HCT116 (cell line): ENCODE measurements around the gene HOXD9. TPM values are rescaled to one million over a fixed set of nuclear protein-coding genes. Genes with fewer than 3 reads are reported as not detected.

Experiments
- ATAC-seq: fragments of 200-7000 bp; cut with Tn5 transposase; 2 replicates; pipeline ENCODE4 v1.9.1; 2020; ENCODE audit warnings: mild to moderate bottlenecking, moderate library complexity
- BruUV-seq: library from RNA; stranded (reverse); fragments of 400-500 nt; replicated peaks from 2 replicates; lab custom pipeline; 2021; lab: Mats Ljungman, UMichigan
- CTCF ChIA-PET: fragments of 300-600 bp; sonication (Branson Sonifier 250); formaldehyde crosslinking; loops from one replicate; lab custom pipeline; 2021; ENCODE audit warnings: antibody characterized with exemption; lab: Charles Lee
- POLR2A ChIA-PET: fragments of 300-600, 350-600 bp; sonication (Branson Sonifier 250); formaldehyde crosslinking; loops from one replicate; lab custom pipeline; 2021; ENCODE audit warnings: antibody characterized with exemption; lab: Charles Lee
- RAD21 ChIA-PET, 2 experiments: fragments of 300-600 bp; sonication (Branson Sonifier 250); formaldehyde crosslinking; loops; one replicate each; lab custom pipeline; 2023; ENCODE audit warnings: low total read pairs in 2 of 2; ENCODE audit not compliant: uncharacterized antibody in 2 of 2, unreplicated experiment in 2 of 2, low non-redundant PET in 1 of 2; lab: Charles Lee
- DNase-seq: peaks from one replicate; pipeline ENCODE4 v3.0.0-alpha.2; 2010; ENCODE audit warnings: low read depth, low spot score
- H2AFZ ChIP-seq: fragments of 200-600 bp; shearing (Covaris generic), sonication (generic); 2 replicates; pipeline ENCODE4 v1.6.1; 2017; ENCODE audit warnings: low read depth, mixed run types, mixed read lengths, antibody characterized with exemption, low read length; ENCODE audit not compliant: poor library complexity, severe bottlenecking
- H3K27ac ChIP-seq: 2 replicates; pipeline ENCODE4 v1.5.1; 2012; ENCODE audit warnings: low read depth, low read length
- H3K27me3 ChIP-seq: fragments of 200-600 bp; sonication (generic); 2 replicates; pipeline ENCODE4 v1.6.1; 2016; ENCODE audit warnings: mixed run types, low read length, mixed read lengths; ENCODE audit not compliant: insufficient read depth
- H3K36me3 ChIP-seq, 2 experiments: fragments of 200-500 bp in 1 of 2; fragments of 200-600 bp in 1 of 2; sonication (Bioruptor generic) in 1 of 2; sonication (generic) in 1 of 2; 2 replicates each; pipeline versions ENCODE4 v1.5.1 to v1.6.1; 2014 to 2016; ENCODE audit warnings: low read length in 2 of 2, inconsistent platforms in 1 of 2, mixed read lengths in 1 of 2, mixed run types in 1 of 2; ENCODE audit not compliant: insufficient read depth in 2 of 2, control insufficient read depth in 1 of 2
- H3K4me1 ChIP-seq, 2 experiments: fragments of 200-600 bp in 1 of 2; sonication (generic) in 1 of 2; 2 replicates each; pipeline versions ENCODE4 v1.5.1 to v1.6.1; 2012 to 2017; ENCODE audit warnings: low read length in 2 of 2, inconsistent platforms in 1 of 2, mild to moderate bottlenecking in 1 of 2, mixed read lengths in 1 of 2, mixed run types in 1 of 2, moderate library complexity in 1 of 2; ENCODE audit not compliant: insufficient read depth in 2 of 2, control insufficient read depth in 1 of 2
- H3K4me2 ChIP-seq: fragments of 200-600 bp; sonication (generic); 2 replicates; pipeline ENCODE4 v1.6.1; 2017; ENCODE audit warnings: mixed run types, low read length, mixed read lengths
- H3K4me3 ChIP-seq, 2 experiments: fragments of 200-600 bp in 1 of 2; sonication (generic) in 1 of 2; replicated peaks in 1 of 2; 2 replicates each; pipeline ENCODE4 v1.5.1; 2011 to 2016; ENCODE audit warnings: low read length in 2 of 2, control low read depth in 1 of 2, low read depth in 1 of 2, mild to moderate bottlenecking in 1 of 2, mixed read lengths in 1 of 2, mixed run types in 1 of 2
- H3K79me2 ChIP-seq: fragments of 200-600 bp; sonication (generic); 2 replicates; pipeline ENCODE4 v1.6.1; 2017; ENCODE audit warnings: mild to moderate bottlenecking, mixed run types, low read length, moderate library complexity, mixed read lengths; ENCODE audit not compliant: insufficient read depth
- H3K9ac ChIP-seq: fragments of 200-600 bp; sonication (generic); 2 replicates; pipeline ENCODE4 v1.6.1; 2016; ENCODE audit warnings: low read length, mixed read lengths
- H3K9me2 ChIP-seq: fragments of 200-600 bp; sonication (generic), shearing (Covaris generic); 2 replicates; pipeline ENCODE4 v1.6.1; 2017; ENCODE audit warnings: mixed run types, mild to moderate bottlenecking, moderate library complexity; ENCODE audit not compliant: insufficient read depth
- H3K9me3 ChIP-seq, 2 experiments: fragments of 200-500 bp in 1 of 2; fragments of 200-600 bp in 1 of 2; sonication (Bioruptor generic) in 1 of 2; sonication (generic) in 1 of 2; 2 replicates each; pipeline ENCODE4 v1.6.1; 2014 to 2017; ENCODE audit warnings: low read length in 2 of 2, mixed read lengths in 2 of 2, inconsistent platforms in 1 of 2, low read depth in 1 of 2, mild to moderate bottlenecking in 1 of 2, mixed run types in 1 of 2, moderate library complexity in 1 of 2; ENCODE audit not compliant: control insufficient read depth in 1 of 2, insufficient read depth in 1 of 2
- H4K20me1 ChIP-seq: fragments of 200-600 bp; sonication (generic), shearing (Covaris generic); 2 replicates; pipeline ENCODE4 v1.6.1; 2017; ENCODE audit warnings: mixed run types, mild to moderate bottlenecking, moderate library complexity; ENCODE audit not compliant: insufficient read depth
- ATF3 ChIP-seq: IDR thresholded peaks from 2 replicates; pipeline ENCODE4 v1.6.1; 2012
- CEBPB ChIP-seq: IDR thresholded peaks from 2 replicates; pipeline ENCODE4 v1.6.1; 2012; ENCODE audit warnings: low read depth
- EGR1 ChIP-seq: IDR thresholded peaks from 2 replicates; pipeline ENCODE4 v1.6.1; 2012; ENCODE audit warnings: low read depth
- ELF1 ChIP-seq: IDR thresholded peaks from 2 replicates; pipeline ENCODE4 v1.6.1; 2012; ENCODE audit warnings: low read depth, borderline replicate concordance
- FOSL1 ChIP-seq: IDR thresholded peaks from 2 replicates; pipeline ENCODE4 v1.6.1; 2012; ENCODE audit warnings: low read depth
- JUND ChIP-seq: IDR thresholded peaks from 2 replicates; pipeline ENCODE4 v1.6.1; 2012
- SIN3A ChIP-seq: IDR thresholded peaks from 2 replicates; pipeline ENCODE4 v1.6.1; 2012; ENCODE audit warnings: low read depth
- SP1 ChIP-seq: IDR thresholded peaks from 2 replicates; pipeline ENCODE4 v1.6.1; 2012; ENCODE audit warnings: low read depth
- SRF ChIP-seq: IDR thresholded peaks from 2 replicates; pipeline ENCODE4 v1.6.1; 2012; ENCODE audit warnings: low read depth
- YY1 ChIP-seq: IDR thresholded peaks from 2 replicates; pipeline ENCODE4 v1.6.1; 2011; ENCODE audit warnings: low read length, low read depth, moderate library complexity, mild to moderate bottlenecking; ENCODE audit not compliant: insufficient replicate concordance; ENCODE audit errors: extremely low read depth
- ZBTB33 ChIP-seq: IDR thresholded peaks from 2 replicates; pipeline ENCODE4 v1.6.1; 2011; ENCODE audit warnings: mild to moderate bottlenecking, low read length, moderate library complexity; ENCODE audit not compliant: insufficient replicate concordance; ENCODE audit errors: extremely low read depth
- intact Hi-C: fragments of 100-400 bp; cut with micrococcal nuclease; formaldehyde crosslinking; loops from 2 replicates; pipeline ENCODE4 v1.10.0; 2022
- total RNA-seq: library from RNA; stranded (reverse); gene quantifications from one replicate; pipeline ENCODE4 v1.2.1, GENCODE V29; 2021; ENCODE audit not compliant: unreplicated experiment

The HOXD9 gene
- total RNA-seq, 1 experiment from 2014 or later: not detected

- no TSS peak for BruUV-seq
- Histone ChIP-seq H3K36me3 (no peaks in the 10 kb centered on the region), H3K4me2 (no peak overlapping the region), H3K4me1 (no peaks in the 10 kb centered on the region), H3K9ac (no peak overlapping the region), H4K20me1 (no peaks in the 10 kb centered on the region), H3K27me3 (no peaks in the 10 kb centered on the region), H3K4me3 (no peak overlapping the region), H3K9me3 (no peaks in the 10 kb centered on the region), H3K79me2 (no peaks in the 10 kb centered on the region), H2AFZ (no peak overlapping the region), H3K9me2 (no peaks in the 10 kb centered on the region), H3K27ac (no peak overlapping the region)
- ATAC-seq (no peak), DNase-seq (no peak)
- ChIA-PET RAD21 (no interaction called here), POLR2A (no interaction called here), CTCF (no interaction called here)
- TF ChIP-seq ZBTB33 (no peak), CEBPB (no peak), SIN3A (no peak), EGR1 (no peak)
- intact Hi-C loops: no loop called here
Observed at GRCh38 chr2:176147800-176148496, 25.4 kb downstream of the HOXD9 start.

GRCh38 chr2:176148751-176149421, 26.4 kb downstream of the HOXD9 start:
- Histone ChIP-seq H3K79me2 (no peaks in the 10 kb centered on the region), H4K20me1 (no peaks in the 10 kb centered on the region), H3K4me1 (no peaks in the 10 kb centered on the region), H3K27me3 (no peaks in the 10 kb centered on the region), H3K4me2 (no peak overlapping the region), H2AFZ (no peak overlapping the region), H3K27ac (no peak overlapping the region), H3K9me2 (no peaks in the 10 kb centered on the region)
- CTCF ChIA-PET: no interaction called here
- BruUV-seq: no TSS peak
- RAD21 ChIA-PET: no interaction called here
- POLR2A ChIA-PET: no interaction called here
- intact Hi-C loops: no loop called here
- no peak for TF ChIP-seq ELF1
- no peak for TF ChIP-seq ATF3
- TF ChIP-seq JUND: no peak
- TF ChIP-seq FOSL1: no peak
- TF ChIP-seq CEBPB: no peak
- TF ChIP-seq YY1: no peak
- no peak for TF ChIP-seq SIN3A
- no peak for TF ChIP-seq SRF
- TF ChIP-seq SP1: no peak
- TF ChIP-seq, all 23 proteins: peak for 0
- Histone ChIP-seq H3K4me3 (no peak overlapping the region), H3K9me3 (no peaks in the 10 kb centered on the region), H3K36me3 (no peaks in the 10 kb centered on the region), H3K9ac (no peak overlapping the region)
- DNase-seq: no peak
- ATAC-seq: no peak
